Smooth muscle cell (in vitro differentiated cells): ENCODE results near the gene ZNF846. TPM values are rescaled to one million over a fixed set of nuclear protein-coding genes. Genes with fewer than 3 reads are reported as not detected.
"Not testable (repeated sequence)": the region's sequence is repeated elsewhere in the genome, so short reads cannot be mapped to it uniquely, and the experiment has no call there.

Source experiments
- DNase-seq: peaks from one replicate; lab custom pipeline; 2025; ENCODE audit not compliant: unreplicated experiment; lab: John Stamatoyannopoulos, UW
- H2AFZ ChIP-seq: fragments of 200-600 bp; sonication (generic); 2 replicates; pipeline ENCODE4 v1.6.0; 2016; ENCODE audit warnings: antibody characterized with exemption, low read depth, mild to moderate bottlenecking
- H3F3A ChIP-seq: fragments of 200-600 bp; sonication (generic); 2 replicates; pipeline ENCODE4 v1.6.0; 2017; ENCODE audit warnings: antibody characterized with exemption, low read depth
- H3K27ac ChIP-seq: fragments of 200-600 bp; sonication (generic); 2 replicates; pipeline ENCODE4 v1.5.1; 2016; ENCODE audit warnings: low read depth, mild to moderate bottlenecking
- H3K27me3 ChIP-seq: fragments of 200-600 bp; sonication (generic); 2 replicates; pipeline ENCODE4 v1.6.1; 2016; ENCODE audit warnings: low read depth, mild to moderate bottlenecking
- H3K36me3 ChIP-seq: fragments of 200-600 bp; sonication (generic); 2 replicates; pipeline ENCODE4 v1.5.1; 2016; ENCODE audit warnings: low read depth
- H3K4me1 ChIP-seq: fragments of 200-600 bp; sonication (generic); 2 replicates; pipeline ENCODE4 v1.5.1; 2016; ENCODE audit warnings: low read depth
- H3K4me2 ChIP-seq: fragments of 200-600 bp; sonication (generic); 2 replicates; pipeline ENCODE4 v1.6.0; 2016; ENCODE audit warnings: mild to moderate bottlenecking
- H3K4me3 ChIP-seq: fragments of 200-600 bp; sonication (generic); 2 replicates; pipeline ENCODE4 v1.5.1; 2016; ENCODE audit warnings: mild to moderate bottlenecking
- H3K79me2 ChIP-seq: fragments of 200-600 bp; sonication (generic); 2 replicates; pipeline ENCODE4 v1.6.0; 2016; ENCODE audit warnings: low read depth, mild to moderate bottlenecking
- H3K9ac ChIP-seq: fragments of 200-600 bp; sonication (generic); 2 replicates; pipeline ENCODE4 v1.6.0; 2016; ENCODE audit warnings: low read depth
- H3K9me3 ChIP-seq: fragments of 200-600 bp; sonication (generic); replicated peaks from 2 replicates; pipeline ENCODE4 v1.5.1; 2016; ENCODE audit warnings: low read depth
- H4K20me1 ChIP-seq: fragments of 200-600 bp; sonication (generic); 2 replicates; pipeline ENCODE4 v1.6.0; 2016; ENCODE audit warnings: low read depth
- WGBS: methylation state at CpG from one replicate; pipeline ENCODE4 v1.1.7; 2016; ENCODE audit warnings: low lambda C conversion rate; 5-methylcytosine and 5-hydroxymethylcytosine counted together
- polyA plus RNA-seq: library from polyadenylated mRNA; unstranded; fragments of >200 nt; fragmentation: Nextera tagmentation; extraction: Ambion mirVana; gene quantifications from 2 replicates; pipeline ENCODE4 v1.2.1, GENCODE V29; 2016
- total RNA-seq: library from RNA; depleted of rRNA; stranded (reverse); fragments of >200 nt; gene quantifications from 2 replicates; pipeline ENCODE4 v1.2.3, GENCODE V29; 2014
- TF ChIP-seq, protein P1 (sequence below): fragments of 200-600 bp; sonication (generic); IDR thresholded peaks from 2 replicates; pipeline ENCODE4 v1.5.1; 2017; ENCODE audit warnings: borderline replicate concordance, mild to moderate bottlenecking, antibody characterized with exemption; ENCODE audit not compliant: insufficient read depth, poor library complexity, severe bottlenecking

ZNF846 gene
- total and polyA plus RNA-seq, 2 experiments from 2014 or later: 19.7 to 48.6 TPM

DNA sequence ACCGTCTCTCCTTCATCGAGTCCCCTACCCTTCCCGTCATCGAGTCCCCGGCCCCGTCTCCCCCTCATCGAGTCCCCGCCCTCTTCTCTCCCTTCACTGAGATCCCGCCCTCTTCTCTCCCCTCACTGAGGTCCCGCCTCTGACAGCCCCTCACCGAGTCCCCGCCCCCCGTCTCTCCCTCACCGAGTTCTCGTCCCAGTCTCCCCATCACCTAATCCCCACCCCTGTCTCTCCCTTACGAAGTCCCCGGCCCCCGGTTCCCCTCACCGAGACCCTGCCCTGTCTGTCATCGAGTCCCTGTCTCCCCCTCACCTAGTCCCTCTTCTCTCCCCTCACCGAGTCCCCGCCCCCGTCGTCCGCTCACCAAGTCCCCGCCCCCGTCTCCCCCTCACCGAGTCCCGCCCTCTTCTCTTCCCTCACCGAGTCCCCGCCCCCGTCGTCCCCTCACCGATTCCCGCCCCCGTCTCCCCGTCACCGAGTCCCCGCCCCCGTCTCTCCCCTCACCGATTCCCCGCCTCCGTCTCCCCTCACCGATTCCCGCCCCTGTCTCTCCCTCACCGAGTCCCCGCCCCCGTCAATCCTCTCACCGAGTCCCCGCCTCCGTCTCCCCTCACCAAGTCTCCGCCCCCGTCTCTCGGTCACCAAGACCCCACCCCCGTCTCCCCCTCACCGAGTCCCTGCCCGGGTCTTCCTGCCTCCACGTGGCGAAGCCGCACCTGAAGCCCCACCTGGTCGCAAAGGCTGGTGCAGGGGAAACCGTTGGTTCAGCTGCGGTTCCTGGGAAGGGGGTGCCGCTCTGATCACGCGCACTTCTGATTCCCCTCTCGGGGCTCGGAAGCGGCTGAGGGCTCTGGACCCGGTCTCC is 23.9 kb upstream of the ZNF846 start:
- H4K20me1 ChIP-seq: no peaks in the 10 kb centered on the region
- no peaks in the 10 kb centered on the region for H3K9me3 ChIP-seq
- peak overlapping the region; percentile 92 for H3K4me2 ChIP-seq
- no peaks in the 10 kb centered on the region for H3K27me3 ChIP-seq
- DNase-seq: peak; percentile 99
- peaks cover 34% of the 10 kb centered on the region for H3F3A ChIP-seq
- peak overlapping the region; percentile 88 for H3K4me3 ChIP-seq
- peak overlapping the region; percentile 96 for H2AFZ ChIP-seq
- no peaks in the 10 kb centered on the region for H3K79me2 ChIP-seq
- peaks cover 13% of the 10 kb centered on the region for H3K4me1 ChIP-seq
- no peaks in the 10 kb centered on the region for H3K36me3 ChIP-seq
- TF ChIP-seq, protein P1, sequence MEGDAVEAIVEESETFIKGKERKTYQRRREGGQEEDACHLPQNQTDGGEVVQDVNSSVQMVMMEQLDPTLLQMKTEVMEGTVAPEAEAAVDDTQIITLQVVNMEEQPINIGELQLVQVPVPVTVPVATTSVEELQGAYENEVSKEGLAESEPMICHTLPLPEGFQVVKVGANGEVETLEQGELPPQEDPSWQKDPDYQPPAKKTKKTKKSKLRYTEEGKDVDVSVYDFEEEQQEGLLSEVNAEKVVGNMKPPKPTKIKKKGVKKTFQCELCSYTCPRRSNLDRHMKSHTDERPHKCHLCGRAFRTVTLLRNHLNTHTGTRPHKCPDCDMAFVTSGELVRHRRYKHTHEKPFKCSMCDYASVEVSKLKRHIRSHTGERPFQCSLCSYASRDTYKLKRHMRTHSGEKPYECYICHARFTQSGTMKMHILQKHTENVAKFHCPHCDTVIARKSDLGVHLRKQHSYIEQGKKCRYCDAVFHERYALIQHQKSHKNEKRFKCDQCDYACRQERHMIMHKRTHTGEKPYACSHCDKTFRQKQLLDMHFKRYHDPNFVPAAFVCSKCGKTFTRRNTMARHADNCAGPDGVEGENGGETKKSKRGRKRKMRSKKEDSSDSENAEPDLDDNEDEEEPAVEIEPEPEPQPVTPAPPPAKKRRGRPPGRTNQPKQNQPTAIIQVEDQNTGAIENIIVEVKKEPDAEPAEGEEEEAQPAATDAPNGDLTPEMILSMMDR: no peak
- peak overlapping the region; percentile 91 for H3K27ac ChIP-seq
- WGBS: under 1% methylated on average over 26 of the region's 70 CpGs
- peak overlapping the region; percentile 85 for H3K9ac ChIP-seq

DNA sequence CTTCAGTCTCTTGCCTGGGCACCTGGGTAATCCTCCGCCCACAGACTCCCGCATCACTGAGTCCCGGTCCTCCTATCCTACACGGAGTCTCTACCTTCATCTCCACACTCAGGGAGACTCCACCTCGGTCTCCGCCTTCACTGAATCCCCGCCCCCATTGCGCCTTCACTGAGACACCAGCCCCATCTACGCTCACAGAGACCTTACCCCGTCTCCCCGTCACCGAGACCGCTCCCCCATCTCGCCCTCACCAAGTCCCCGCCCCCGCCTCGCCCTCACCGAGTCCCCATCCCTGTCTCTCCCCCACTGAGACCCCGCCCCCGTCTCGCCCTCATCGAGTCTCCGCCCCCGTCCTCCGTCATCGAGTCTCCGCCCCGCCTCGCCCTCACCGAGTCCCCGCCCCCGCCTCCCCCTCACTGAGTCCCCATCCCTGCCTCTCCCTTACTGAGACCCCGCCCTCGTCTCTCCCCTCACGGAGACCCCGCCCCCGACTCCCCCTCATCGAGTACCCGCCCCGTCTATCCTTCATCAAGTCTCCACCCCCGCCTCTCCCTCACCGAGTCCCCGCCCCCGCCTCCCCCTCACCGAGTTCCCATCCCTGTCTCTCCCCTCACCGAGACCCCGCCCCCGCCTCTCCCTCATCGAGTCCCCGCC is 23.1 kb upstream of the ZNF846 start:
- no peaks in the 10 kb centered on the region for H3K36me3 ChIP-seq
- 6% methylated on average over 14 of the region's 50 CpGs for WGBS
- no peak overlapping the region for H2AFZ ChIP-seq
- peak; percentile 99 for DNase-seq
- peaks cover 13% of the 10 kb centered on the region for H3K4me1 ChIP-seq
- peaks cover 38% of the 10 kb centered on the region for H3F3A ChIP-seq
- H4K20me1 ChIP-seq: no peaks in the 10 kb centered on the region
- H3K9me3 ChIP-seq: no peaks in the 10 kb centered on the region
- H3K4me3 ChIP-seq: peak overlapping the region; percentile 88
- TF ChIP-seq, protein P1: no peak
- peak overlapping the region; percentile 79 for H3K9ac ChIP-seq
- no peaks in the 10 kb centered on the region for H3K27me3 ChIP-seq
- H3K27ac ChIP-seq: peak overlapping the region; percentile 91
- H3K79me2 ChIP-seq: no peaks in the 10 kb centered on the region
- H3K4me2 ChIP-seq: peak overlapping the region; percentile 81

DNA sequence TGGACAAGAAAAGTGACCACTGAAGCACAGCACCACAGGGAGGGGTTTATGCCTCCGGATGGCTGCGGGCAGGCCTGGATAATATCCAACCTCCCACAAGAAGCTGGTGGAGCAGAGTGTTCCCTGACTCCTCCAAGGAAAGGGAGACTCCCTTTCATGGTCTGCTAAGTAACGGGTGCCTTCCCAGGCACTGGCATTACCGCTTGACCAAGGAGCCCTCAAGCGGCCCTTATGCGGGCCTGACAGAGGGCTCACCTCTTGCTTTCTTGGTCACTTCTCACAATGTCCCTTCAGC is 22.5 kb upstream of the ZNF846 start:
- not testable (repeated sequence) for H4K20me1 ChIP-seq, H2AFZ ChIP-seq, DNase-seq, H3K9me3 ChIP-seq, H3K36me3 ChIP-seq, H3K79me2 ChIP-seq, H3K27me3 ChIP-seq
- 42% methylated on average over 6 of the region's 6 CpGs for WGBS
- peaks cover 13% of the 10 kb centered on the region for H3K4me1 ChIP-seq
- peak overlapping the region; percentile 68 for H3K4me2 ChIP-seq
- peak overlapping the region; percentile 24 for H3K9ac ChIP-seq
- H3K4me3 ChIP-seq: peak overlapping the region; percentile 43
- H3K27ac ChIP-seq: peak overlapping the region; percentile 77
- peaks cover 38% of the 10 kb centered on the region for H3F3A ChIP-seq

- H3K4me3 ChIP-seq: peak overlapping the region; percentile 30
Measured at GRCh38 chr19:9789579-9789978, 21.0 kb upstream of the ZNF846 start.

More at GRCh38 chr19:9789579-9789978, 21.0 kb upstream of the ZNF846 start:
- peak overlapping the region; percentile 77 for H3K27ac ChIP-seq
- not testable (repeated sequence) for H3K27me3 ChIP-seq, H3K9ac ChIP-seq, H4K20me1 ChIP-seq, H3K36me3 ChIP-seq, H3K79me2 ChIP-seq, DNase-seq, H3K9me3 ChIP-seq
- peak overlapping the region; percentile 45 for H2AFZ ChIP-seq
- H3K4me1 ChIP-seq: peaks cover 19% of the 10 kb centered on the region
- H3K4me2 ChIP-seq: peak overlapping the region; percentile 17
- WGBS: 45% methylated on average over 5 of the region's 5 CpGs
- peaks cover 45% of the 10 kb centered on the region for H3F3A ChIP-seq
